GM18861 (cell line): Measurements from ENCODE around the gene FGD1.

Experiments
- ATAC-seq: cut with Tn5 transposase; IDR thresholded peaks from one replicate; pipeline ENCODE4 v1.9.1; 2021; ENCODE audit not compliant: unreplicated experiment

The FGD1 gene

GRCh38 chrX:54473993-54474859 is 21.8 kb downstream of the FGD1 start:
- no peak for ATAC-seq

GRCh38 chrX:54470054-54470760 is 25.8 kb downstream of the FGD1 start:
- no peak for ATAC-seq

GRCh38 chrX:54452920-54453319 is 43.1 kb downstream of the FGD1 start:
- ATAC-seq: no peak

GRCh38 chrX:54449929-54450328 is 46.1 kb downstream of the FGD1 start:
- no peak for ATAC-seq

GRCh38 chrX:54447461-54447860 is 48.6 kb downstream of the FGD1 start:
- no peak for ATAC-seq

- no peak for ATAC-seq
Measured at GRCh38 chrX:54446084-54446483, 50.0 kb downstream of the FGD1 start.

GRCh38 chrX:54444752-54445151 is 51.3 kb downstream of the FGD1 start:
- no peak for ATAC-seq

- ATAC-seq: no peak
Measured at GRCh38 chrX:54442790-54443189, 53.2 kb downstream of the FGD1 start.

GRCh38 chrX:54439960-54440871 is 55.8 kb downstream of the FGD1 start, which contains the start of gene TSR2:
Gene TSR2 (plus strand): TSS chrX:54440404. CDS start chrX:54440422, 18 bp downstream.
- ATAC-seq: peak; percentile 95

GRCh38 chrX:54435121-54435520 is 60.9 kb downstream of the FGD1 start:
- ATAC-seq: no peak

GRCh38 chrX:54430519-54430918 is 65.5 kb downstream of the FGD1 start:
- no peak for ATAC-seq

- ATAC-seq: no peak
Measured at GRCh38 chrX:54427837-54428424, 68.1 kb downstream of the FGD1 start.

GRCh38 chrX:54423161-54423888 is 72.7 kb downstream of the FGD1 start:
- ATAC-seq: no peak

- no peak for ATAC-seq
Measured at GRCh38 chrX:54422168-54422567, 73.9 kb downstream of the FGD1 start.

GRCh38 chrX:54419559-54420302 is 76.3 kb downstream of the FGD1 start:
- no peak for ATAC-seq

- ATAC-seq: no peak
Measured at GRCh38 chrX:54416965-54417364, 79.1 kb downstream of the FGD1 start.

GRCh38 chrX:54415534-54416350 is 80.3 kb downstream of the FGD1 start:
- no peak for ATAC-seq

GRCh38 chrX:54413753-54414152 is 82.3 kb downstream of the FGD1 start:
- no peak for ATAC-seq

GRCh38 chrX:54411732-54412131 is 84.3 kb downstream of the FGD1 start:
- ATAC-seq: no peak
